HCT116 (cell line): Measurements from ENCODE around the gene CPTP. TPM values are rescaled to one million over a fixed set of nuclear protein-coding genes. Genes with fewer than 3 reads are reported as not detected.

ENCODE experiments used
- ATAC-seq: fragments of 200-7000 bp; cut with Tn5 transposase; 2 replicates; pipeline ENCODE4 v1.9.1; 2020; ENCODE audit warnings: mild to moderate bottlenecking, moderate library complexity
- BruUV-seq: library from RNA; stranded (reverse); fragments of 400-500 nt; replicated peaks from 2 replicates; lab custom pipeline; 2021; lab: Mats Ljungman, UMichigan
- CTCF ChIA-PET: fragments of 300-600 bp; sonication (Branson Sonifier 250); formaldehyde crosslinking; loops from one replicate; lab custom pipeline; 2021; ENCODE audit warnings: antibody characterized with exemption; lab: Charles Lee
- POLR2A ChIA-PET: fragments of 300-600, 350-600 bp; sonication (Branson Sonifier 250); formaldehyde crosslinking; loops from one replicate; lab custom pipeline; 2021; ENCODE audit warnings: antibody characterized with exemption; lab: Charles Lee
- RAD21 ChIA-PET, 2 experiments: fragments of 300-600 bp; sonication (Branson Sonifier 250); formaldehyde crosslinking; loops; one replicate each; lab custom pipeline; 2023; ENCODE audit warnings: low total read pairs in 2 of 2; ENCODE audit not compliant: uncharacterized antibody in 2 of 2, unreplicated experiment in 2 of 2, low non-redundant PET in 1 of 2; lab: Charles Lee
- DNase-seq: peaks from one replicate; pipeline ENCODE4 v3.0.0-alpha.2; 2010; ENCODE audit warnings: low read depth, low spot score
- H2AFZ ChIP-seq: fragments of 200-600 bp; shearing (Covaris generic), sonication (generic); 2 replicates; pipeline ENCODE4 v1.6.1; 2017; ENCODE audit warnings: low read depth, mixed run types, mixed read lengths, antibody characterized with exemption, low read length; ENCODE audit not compliant: poor library complexity, severe bottlenecking
- H3K27ac ChIP-seq: 2 replicates; pipeline ENCODE4 v1.5.1; 2012; ENCODE audit warnings: low read depth, low read length
- H3K27me3 ChIP-seq: fragments of 200-600 bp; sonication (generic); 2 replicates; pipeline ENCODE4 v1.6.1; 2016; ENCODE audit warnings: mixed run types, low read length, mixed read lengths; ENCODE audit not compliant: insufficient read depth
- H3K36me3 ChIP-seq, 2 experiments: fragments of 200-500 bp in 1 of 2; fragments of 200-600 bp in 1 of 2; sonication (Bioruptor generic) in 1 of 2; sonication (generic) in 1 of 2; 2 replicates each; pipeline versions ENCODE4 v1.5.1 to v1.6.1; 2014 to 2016; ENCODE audit warnings: low read length in 2 of 2, inconsistent platforms in 1 of 2, mixed read lengths in 1 of 2, mixed run types in 1 of 2; ENCODE audit not compliant: insufficient read depth in 2 of 2, control insufficient read depth in 1 of 2
- H3K4me1 ChIP-seq, 2 experiments: fragments of 200-600 bp in 1 of 2; sonication (generic) in 1 of 2; 2 replicates each; pipeline versions ENCODE4 v1.5.1 to v1.6.1; 2012 to 2017; ENCODE audit warnings: low read length in 2 of 2, inconsistent platforms in 1 of 2, mild to moderate bottlenecking in 1 of 2, mixed read lengths in 1 of 2, mixed run types in 1 of 2, moderate library complexity in 1 of 2; ENCODE audit not compliant: insufficient read depth in 2 of 2, control insufficient read depth in 1 of 2
- H3K4me2 ChIP-seq: fragments of 200-600 bp; sonication (generic); 2 replicates; pipeline ENCODE4 v1.6.1; 2017; ENCODE audit warnings: mixed run types, low read length, mixed read lengths
- H3K4me3 ChIP-seq, 2 experiments: fragments of 200-600 bp in 1 of 2; sonication (generic) in 1 of 2; replicated peaks in 1 of 2; 2 replicates each; pipeline ENCODE4 v1.5.1; 2011 to 2016; ENCODE audit warnings: low read length in 2 of 2, control low read depth in 1 of 2, low read depth in 1 of 2, mild to moderate bottlenecking in 1 of 2, mixed read lengths in 1 of 2, mixed run types in 1 of 2
- H3K79me2 ChIP-seq: fragments of 200-600 bp; sonication (generic); 2 replicates; pipeline ENCODE4 v1.6.1; 2017; ENCODE audit warnings: mild to moderate bottlenecking, mixed run types, low read length, moderate library complexity, mixed read lengths; ENCODE audit not compliant: insufficient read depth
- H3K9ac ChIP-seq: fragments of 200-600 bp; sonication (generic); 2 replicates; pipeline ENCODE4 v1.6.1; 2016; ENCODE audit warnings: low read length, mixed read lengths
- H3K9me2 ChIP-seq: fragments of 200-600 bp; sonication (generic), shearing (Covaris generic); 2 replicates; pipeline ENCODE4 v1.6.1; 2017; ENCODE audit warnings: mixed run types, mild to moderate bottlenecking, moderate library complexity; ENCODE audit not compliant: insufficient read depth
- H3K9me3 ChIP-seq, 2 experiments: fragments of 200-500 bp in 1 of 2; fragments of 200-600 bp in 1 of 2; sonication (Bioruptor generic) in 1 of 2; sonication (generic) in 1 of 2; 2 replicates each; pipeline ENCODE4 v1.6.1; 2014 to 2017; ENCODE audit warnings: low read length in 2 of 2, mixed read lengths in 2 of 2, inconsistent platforms in 1 of 2, low read depth in 1 of 2, mild to moderate bottlenecking in 1 of 2, mixed run types in 1 of 2, moderate library complexity in 1 of 2; ENCODE audit not compliant: control insufficient read depth in 1 of 2, insufficient read depth in 1 of 2
- H4K20me1 ChIP-seq: fragments of 200-600 bp; sonication (generic), shearing (Covaris generic); 2 replicates; pipeline ENCODE4 v1.6.1; 2017; ENCODE audit warnings: mixed run types, mild to moderate bottlenecking, moderate library complexity; ENCODE audit not compliant: insufficient read depth
- CBX3 ChIP-seq: IDR thresholded peaks from 2 replicates; pipeline ENCODE4 v1.6.1; 2012; ENCODE audit warnings: low read depth
- CEBPB ChIP-seq: IDR thresholded peaks from 2 replicates; pipeline ENCODE4 v1.6.1; 2012; ENCODE audit warnings: low read depth
- EZH2phosphoT487 ChIP-seq: fragments of 200-600 bp; IDR thresholded peaks from 2 replicates; pipeline ENCODE4 v1.6.1; 2018; ENCODE audit warnings: antibody characterized with exemption, borderline replicate concordance
- FOSL1 ChIP-seq: IDR thresholded peaks from 2 replicates; pipeline ENCODE4 v1.6.1; 2012; ENCODE audit warnings: low read depth
- JUND ChIP-seq: IDR thresholded peaks from 2 replicates; pipeline ENCODE4 v1.6.1; 2012
- POLR2A ChIP-seq: IDR thresholded peaks from 2 replicates; pipeline ENCODE4 v1.7.0; 2011; ENCODE audit warnings: borderline replicate concordance; ENCODE audit not compliant: insufficient read depth, insufficient read length; ENCODE audit errors: extremely low read depth
- RAD21 ChIP-seq: IDR thresholded peaks from 2 replicates; pipeline ENCODE4 v1.6.1; 2012; ENCODE audit warnings: low read depth, mild to moderate bottlenecking
- REST ChIP-seq: IDR thresholded peaks from 2 replicates; pipeline ENCODE4 v1.6.1; 2012; ENCODE audit warnings: low read depth
- SP1 ChIP-seq: IDR thresholded peaks from 2 replicates; pipeline ENCODE4 v1.6.1; 2012; ENCODE audit warnings: low read depth
- YY1 ChIP-seq: IDR thresholded peaks from 2 replicates; pipeline ENCODE4 v1.6.1; 2011; ENCODE audit warnings: low read length, low read depth, moderate library complexity, mild to moderate bottlenecking; ENCODE audit not compliant: insufficient replicate concordance; ENCODE audit errors: extremely low read depth
- intact Hi-C: fragments of 100-400 bp; cut with micrococcal nuclease; formaldehyde crosslinking; loops from 2 replicates; pipeline ENCODE4 v1.10.0; 2022
- total RNA-seq: library from RNA; stranded (reverse); gene quantifications from one replicate; pipeline ENCODE4 v1.2.1, GENCODE V29; 2021; ENCODE audit not compliant: unreplicated experiment
- TF ChIP-seq, protein P1 (sequence below): IDR thresholded peaks from 2 replicates; pipeline ENCODE4 v1.6.1; 2011; ENCODE audit warnings: mild to moderate bottlenecking, low read length, moderate library complexity; ENCODE audit not compliant: insufficient replicate concordance; ENCODE audit errors: extremely low read depth

CPTP gene
- total RNA-seq, 1 experiment from 2014 or later, result 16.3 TPM

GRCh38 chr1:1361233-1361981, 36.8 kb downstream of the CPTP start:
- H3K4me1 ChIP-seq, result peaks cover 24 to 49% of the 10 kb centered on the region in 2 experiments
- DNase-seq, result no peak
- H3K9me3 ChIP-seq, result peaks cover 0 to 5% of the 10 kb centered on the region in 2 experiments; a peak in 1 of 4 replicates
- H4K20me1 ChIP-seq, result no peaks in the 10 kb centered on the region
- H3K27ac ChIP-seq, result peak overlapping the region; percentile 49; the same call in 1 of the 2 replicates
- peak overlapping the region; percentile 51 for H3K9ac ChIP-seq
- no peak overlapping the region for H2AFZ ChIP-seq
- ATAC-seq, result no peak
- H3K9me2 ChIP-seq, result no peaks in the 10 kb centered on the region
- H3K4me3 ChIP-seq, result 0 out of 4 replicates have a peak overlapping the region, but pooled peaks of 1 of the 2 experiments have one; percentile 25
- TF ChIP-seq JUND (no peak), POLR2A (no peak), CEBPB (no peak)
- TF ChIP-seq, protein P1, sequence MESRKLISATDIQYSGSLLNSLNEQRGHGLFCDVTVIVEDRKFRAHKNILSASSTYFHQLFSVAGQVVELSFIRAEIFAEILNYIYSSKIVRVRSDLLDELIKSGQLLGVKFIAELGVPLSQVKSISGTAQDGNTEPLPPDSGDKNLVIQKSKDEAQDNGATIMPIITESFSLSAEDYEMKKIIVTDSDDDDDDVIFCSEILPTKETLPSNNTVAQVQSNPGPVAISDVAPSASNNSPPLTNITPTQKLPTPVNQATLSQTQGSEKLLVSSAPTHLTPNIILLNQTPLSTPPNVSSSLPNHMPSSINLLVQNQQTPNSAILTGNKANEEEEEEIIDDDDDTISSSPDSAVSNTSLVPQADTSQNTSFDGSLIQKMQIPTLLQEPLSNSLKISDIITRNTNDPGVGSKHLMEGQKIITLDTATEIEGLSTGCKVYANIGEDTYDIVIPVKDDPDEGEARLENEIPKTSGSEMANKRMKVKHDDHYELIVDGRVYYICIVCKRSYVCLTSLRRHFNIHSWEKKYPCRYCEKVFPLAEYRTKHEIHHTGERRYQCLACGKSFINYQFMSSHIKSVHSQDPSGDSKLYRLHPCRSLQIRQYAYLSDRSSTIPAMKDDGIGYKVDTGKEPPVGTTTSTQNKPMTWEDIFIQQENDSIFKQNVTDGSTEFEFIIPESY, result no peak
- TF ChIP-seq, all 23 proteins: peak for 0
- Histone ChIP-seq H3K36me3 (no peaks in the 10 kb centered on the region), H3K79me2 (no peaks in the 10 kb centered on the region), H3K4me2 (peak overlapping the region; percentile 68), H3K27me3 (no peaks in the 10 kb centered on the region)
- POLR2A ChIA-PET, result no interaction called here
- RAD21 ChIA-PET, result no interaction called here
- BruUV-seq, result no TSS peak
- CTCF ChIA-PET, result no interaction called here
- intact Hi-C loops, result no loop called here

GRCh38 chr1:1361982-1362423, 37.4 kb downstream of the CPTP start:
- Histone ChIP-seq H3K4me1 (peaks cover 24 to 49% of the 10 kb centered on the region in 2 experiments), H3K9me3 (peaks cover 0 to 11% of the 10 kb centered on the region in 2 experiments; a peak in 1 of 4 replicates), H3K9me2 (0 out of 2 replicates have a peak, but pooled peaks cover 3% of the 10 kb centered on the region), H3K79me2 (no peaks in the 10 kb centered on the region), H3K36me3 (no peaks in the 10 kb centered on the region), H3K4me2 (no peak overlapping the region), H3K9ac (no peak overlapping the region), H3K27ac (no peak overlapping the region), H2AFZ (no peak overlapping the region), H3K4me3 (no peak overlapping the region), H4K20me1 (no peaks in the 10 kb centered on the region), H3K27me3 (no peaks in the 10 kb centered on the region)
- CTCF ChIA-PET, result no interaction called here
- DNase-seq (no peak), ATAC-seq (no peak)
- intact Hi-C loops, result no loop called here
- RAD21 ChIA-PET, result no interaction called here
- POLR2A ChIA-PET, result no interaction called here
- BruUV-seq, result no TSS peak
- no peak for TF ChIP-seq SP1
- no peak for TF ChIP-seq RAD21
- TF ChIP-seq JUND, result no peak
- no peak for TF ChIP-seq FOSL1
- no peak for TF ChIP-seq CBX3
- no peak for TF ChIP-seq REST
- no peak for TF ChIP-seq CEBPB
- TF ChIP-seq, protein P1, result no peak
- TF ChIP-seq YY1, result no peak
- no peak for TF ChIP-seq EZH2phosphoT487
